LHCN-M2 (cell line): ENCODE measurements around the gene PALM. TPM values are rescaled to one million over a fixed set of nuclear protein-coding genes. Genes with fewer than 3 reads are reported as not detected.
"Not testable (repeated sequence)": the region's sequence is repeated elsewhere in the genome, so short reads cannot be mapped to it uniquely, and the experiment has no call there.

Experiments
- DNase-seq: peaks from one replicate; pipeline ENCODE4 v3.0.0-alpha.2; 2012; ENCODE audit warnings: low read depth
- total RNA-seq: library from RNA; depleted of rRNA; stranded (reverse); fragments of >200 nt; gene quantifications from 2 replicates; pipeline ENCODE4 v1.2.3, GENCODE V29; 2014

PALM gene
- total RNA-seq, 1 experiment from 2014 or later, result 2.3 TPM

- no peak for DNase-seq
Measured at GRCh38 chr19:729965-730668, 21.4 kb downstream of the PALM start.

GRCh38 chr19:731000-731399 is 22.3 kb downstream of the PALM start:
- no peak for DNase-seq

- DNase-seq, result no peak
Measured at GRCh38 chr19:732148-733069, 23.7 kb downstream of the PALM start.

- no peak for DNase-seq
Measured at GRCh38 chr19:734716-735115, 26.0 kb downstream of the PALM start.

GRCh38 chr19:736125-736524 is 27.4 kb downstream of the PALM start:
- no peak for DNase-seq

- no peak for DNase-seq
Measured at GRCh38 chr19:737591-738093, 28.9 kb downstream of the PALM start.

- no peak for DNase-seq
Measured at GRCh38 chr19:738509-739128, 29.9 kb downstream of the PALM start.

- no peak for DNase-seq
Measured at GRCh38 chr19:739998-740715, 31.4 kb downstream of the PALM start.

GRCh38 chr19:740816-741505 is 32.2 kb downstream of the PALM start:
- not testable (repeated sequence) for DNase-seq

- DNase-seq, result no peak
Measured at GRCh38 chr19:741506-742131, 32.9 kb downstream of the PALM start.

- no peak for DNase-seq
Measured at GRCh38 chr19:742540-743075, 33.9 kb downstream of the PALM start.

GRCh38 chr19:743168-743687 is 34.5 kb downstream of the PALM start:
- no peak for DNase-seq

- not testable (repeated sequence) for DNase-seq
Measured at GRCh38 chr19:745138-745537, 36.4 kb downstream of the PALM start.

GRCh38 chr19:746208-746819 is 37.6 kb downstream of the PALM start:
- no peak for DNase-seq

GRCh38 chr19:746956-747355 is 38.2 kb downstream of the PALM start:
- no peak for DNase-seq

- DNase-seq, result no peak
Measured at GRCh38 chr19:747432-748273, 38.9 kb downstream of the PALM start.

- DNase-seq, result no peak
Measured at GRCh38 chr19:748274-748598, 39.5 kb downstream of the PALM start.

GRCh38 chr19:749811-750210 is 41.1 kb downstream of the PALM start:
- no peak for DNase-seq
